MM.1S (cell line): ENCODE data around the gene TP63.

Experiments used
- DNase-seq: peaks from one replicate; pipeline ENCODE4 v3.0.0-alpha.2; 2015
- H2AFZ ChIP-seq: fragments of 300-600 bp; sonication (generic); 2 replicates; pipeline ENCODE4 v1.6.0; 2016; ENCODE audit warnings: antibody characterized with exemption, low read length
- H3F3A ChIP-seq: fragments of 300-600 bp; sonication (generic); 2 replicates; pipeline ENCODE4 v1.6.1; 2016; ENCODE audit warnings: mild to moderate bottlenecking, antibody characterized with exemption, low read length, moderate library complexity, mixed read lengths; ENCODE audit not compliant: insufficient read depth
- H3K27ac ChIP-seq: fragments of 300-600 bp; sonication (generic); 2 replicates; pipeline ENCODE4 v1.5.1; 2016; ENCODE audit warnings: mild to moderate bottlenecking, low read length
- H3K27me3 ChIP-seq: fragments of 300-600 bp; sonication (generic); replicated peaks from 2 replicates; pipeline ENCODE4 v1.6.0; 2016; ENCODE audit warnings: low read length; ENCODE audit not compliant: insufficient read depth
- H3K36me3 ChIP-seq: fragments of 300-600 bp; sonication (generic); replicated peaks from 2 replicates; pipeline ENCODE4 v1.6.1; 2016; ENCODE audit warnings: mild to moderate bottlenecking, low read length, mixed read lengths; ENCODE audit not compliant: insufficient read depth
- H3K4me1 ChIP-seq: fragments of 300-600 bp; sonication (generic); 2 replicates; pipeline ENCODE4 v1.6.1; 2016; ENCODE audit warnings: low read length, mixed read lengths
- H3K4me2 ChIP-seq: fragments of 300-600 bp; sonication (generic); 2 replicates; pipeline ENCODE4 v1.6.0; 2016; ENCODE audit warnings: low read depth, low read length
- H3K4me3 ChIP-seq: fragments of 300-600 bp; sonication (generic); 2 replicates; pipeline ENCODE4 v1.5.1; 2016; ENCODE audit warnings: low read length, mixed read lengths
- H3K79me2 ChIP-seq: fragments of 300-600 bp; sonication (generic); 2 replicates; pipeline ENCODE4 v1.6.1; 2016; ENCODE audit warnings: mixed run types, low read length, mixed read lengths
- H3K9ac ChIP-seq: fragments of 300-600 bp; sonication (generic); 2 replicates; pipeline ENCODE4 v1.6.1; 2016; ENCODE audit warnings: low read length, mixed read lengths
- H3K9me2 ChIP-seq: fragments of 300-600 bp; sonication (generic); replicated peaks from 2 replicates; pipeline ENCODE4 v1.6.1; 2016; ENCODE audit warnings: mild to moderate bottlenecking, low read length, mixed read lengths; ENCODE audit not compliant: insufficient read depth
- H3K9me3 ChIP-seq: fragments of 300-600 bp; sonication (generic); replicated peaks from 2 replicates; pipeline ENCODE4 v1.6.1; 2016; ENCODE audit warnings: mild to moderate bottlenecking, low read length, mixed read lengths; ENCODE audit not compliant: insufficient read depth
- H4K20me1 ChIP-seq: fragments of 300-600 bp; sonication (generic); 2 replicates; pipeline ENCODE4 v1.6.1; 2016; ENCODE audit warnings: mild to moderate bottlenecking, low read length, moderate library complexity, mixed read lengths; ENCODE audit not compliant: insufficient read depth
- CTCF ChIP-seq: fragments of 300-600 bp; sonication (generic); IDR thresholded peaks from 2 replicates; pipeline ENCODE4 v1.5.1; 2016; ENCODE audit warnings: antibody characterized with exemption, low read length, mixed read lengths
- EZH2 ChIP-seq: fragments of 300-600 bp; sonication (generic); optimal IDR thresholded peaks from 2 replicates; pipeline ENCODE3; 2017; ENCODE audit warnings: low read depth, mild to moderate bottlenecking, antibody characterized with exemption, low read length, mixed read lengths
- EZH2phosphoT487 ChIP-seq: fragments of 300-600 bp; sonication (generic); IDR thresholded peaks from 2 replicates; pipeline ENCODE4 v1.6.1; 2018; ENCODE audit warnings: antibody characterized with exemption, low read length

Gene TP63

DNA sequence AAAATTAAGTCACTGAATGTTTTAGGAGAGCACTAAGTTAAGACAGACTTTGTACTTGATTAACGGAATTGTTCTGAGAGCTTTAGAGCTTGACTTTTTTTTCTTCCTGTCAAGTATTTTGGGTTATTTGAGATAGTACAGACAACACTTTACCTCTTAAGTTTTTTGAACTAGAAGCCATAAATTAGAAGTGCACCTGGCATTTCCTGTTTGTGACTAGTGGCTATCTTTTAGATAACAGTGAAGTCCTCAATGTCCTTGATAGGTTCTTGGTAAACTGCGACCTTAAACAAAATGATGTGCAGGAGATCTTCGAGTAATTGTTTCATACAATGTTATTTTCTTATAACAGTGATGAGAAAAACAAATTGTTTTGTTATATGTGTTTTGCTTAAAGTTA lies 213.9 kb downstream of the TP63 start:
- H3K36me3 ChIP-seq = no peaks in the 10 kb centered on the region
- H3F3A ChIP-seq = no peaks in the 10 kb centered on the region
- no peak overlapping the region for H3K9ac ChIP-seq
- peak; percentile 45 for DNase-seq
- H4K20me1 ChIP-seq = no peaks in the 10 kb centered on the region
- H3K4me3 ChIP-seq = no peak overlapping the region
- H3K4me2 ChIP-seq = no peak overlapping the region
- H3K27me3 ChIP-seq = no peaks in the 10 kb centered on the region
- no peaks in the 10 kb centered on the region for H3K4me1 ChIP-seq
- TF ChIP-seq EZH2phosphoT487 (no peak), CTCF (no peak), EZH2 (no peak)
- H3K27ac ChIP-seq = no peak overlapping the region
- H3K9me2 ChIP-seq = no peaks in the 10 kb centered on the region
- H3K9me3 ChIP-seq = no peaks in the 10 kb centered on the region
- H3K79me2 ChIP-seq = no peaks in the 10 kb centered on the region
- H2AFZ ChIP-seq = no peak overlapping the region

- no peaks in the 10 kb centered on the region for H3K36me3 ChIP-seq
- no peaks in the 10 kb centered on the region for H3K27me3 ChIP-seq
- H3K4me2 ChIP-seq = no peak overlapping the region
- H3K9me2 ChIP-seq = no peaks in the 10 kb centered on the region
- H3K9me3 ChIP-seq = no peaks in the 10 kb centered on the region
- TF ChIP-seq CTCF = no peak
- no peak for TF ChIP-seq EZH2phosphoT487
- TF ChIP-seq EZH2 = no peak
- DNase-seq = no peak
- H3K4me3 ChIP-seq = no peak overlapping the region
- no peaks in the 10 kb centered on the region for H3F3A ChIP-seq
- no peak overlapping the region for H3K27ac ChIP-seq
- no peaks in the 10 kb centered on the region for H3K4me1 ChIP-seq
- H2AFZ ChIP-seq = no peak overlapping the region
- no peaks in the 10 kb centered on the region for H4K20me1 ChIP-seq
- no peak overlapping the region for H3K9ac ChIP-seq
- H3K79me2 ChIP-seq = no peaks in the 10 kb centered on the region
Observed at GRCh38 chr3:189848395-189849040, 217.3 kb downstream of the TP63 start.

- H3K4me1 ChIP-seq = no peaks in the 10 kb centered on the region
- no peak overlapping the region for H3K27ac ChIP-seq
- TF ChIP-seq EZH2phosphoT487 (no peak), CTCF (no peak), EZH2 (no peak)
- H3K4me3 ChIP-seq = no peak overlapping the region
- no peak overlapping the region for H2AFZ ChIP-seq
- H3K79me2 ChIP-seq = no peaks in the 10 kb centered on the region
- DNase-seq = no peak
- H4K20me1 ChIP-seq = no peaks in the 10 kb centered on the region
- H3K9me3 ChIP-seq = no peaks in the 10 kb centered on the region
- H3K9ac ChIP-seq = no peak overlapping the region
- no peaks in the 10 kb centered on the region for H3F3A ChIP-seq
- H3K4me2 ChIP-seq = no peak overlapping the region
- H3K27me3 ChIP-seq = no peaks in the 10 kb centered on the region
- H3K9me2 ChIP-seq = no peaks in the 10 kb centered on the region
- H3K36me3 ChIP-seq = no peaks in the 10 kb centered on the region
Observed at GRCh38 chr3:189849262-189849661, 218.1 kb downstream of the TP63 start.
